CD1c-positive myeloid dendritic cell (primary cell): Measurements from ENCODE around the gene SEC61A2.
"Not testable (repeated sequence)": the region's sequence is repeated elsewhere in the genome, so short reads cannot be mapped to it uniquely, and the experiment has no call there.

Experiments
- DNase-seq: peaks from one replicate; pipeline ENCODE4 v3.0.0-alpha.2; 2016; ENCODE audit errors: extremely low spot score

Gene SEC61A2

GRCh38 chr10:12160664-12161063, 31.2 kb downstream of the SEC61A2 start:
- DNase-seq: no peak

DNA sequence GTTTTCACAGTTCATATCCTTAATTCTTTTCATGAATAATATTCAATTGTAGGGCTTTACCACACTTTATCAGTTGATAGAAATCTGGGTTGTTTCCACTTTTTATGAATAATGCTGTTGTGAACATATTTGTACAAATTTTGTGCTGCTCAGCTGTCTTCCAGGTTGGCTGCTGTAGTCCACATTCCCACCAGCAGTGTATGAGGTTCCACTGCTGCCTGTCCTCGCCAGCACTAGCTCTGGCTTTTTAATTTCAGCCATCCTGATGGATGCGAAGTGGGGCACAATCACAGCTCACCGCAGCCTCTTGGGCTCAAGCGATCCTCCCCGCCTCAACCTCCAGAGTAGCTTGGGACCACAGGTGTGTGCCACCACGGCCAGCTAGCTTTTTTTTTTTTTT, 33.5 kb downstream of the SEC61A2 start:
- DNase-seq: no peak

- no peak for DNase-seq
Observed at GRCh38 chr10:12164085-12164484, 34.6 kb downstream of the SEC61A2 start.

- no peak for DNase-seq
Observed at GRCh38 chr10:12165036-12165435, 35.6 kb downstream of the SEC61A2 start.

DNA sequence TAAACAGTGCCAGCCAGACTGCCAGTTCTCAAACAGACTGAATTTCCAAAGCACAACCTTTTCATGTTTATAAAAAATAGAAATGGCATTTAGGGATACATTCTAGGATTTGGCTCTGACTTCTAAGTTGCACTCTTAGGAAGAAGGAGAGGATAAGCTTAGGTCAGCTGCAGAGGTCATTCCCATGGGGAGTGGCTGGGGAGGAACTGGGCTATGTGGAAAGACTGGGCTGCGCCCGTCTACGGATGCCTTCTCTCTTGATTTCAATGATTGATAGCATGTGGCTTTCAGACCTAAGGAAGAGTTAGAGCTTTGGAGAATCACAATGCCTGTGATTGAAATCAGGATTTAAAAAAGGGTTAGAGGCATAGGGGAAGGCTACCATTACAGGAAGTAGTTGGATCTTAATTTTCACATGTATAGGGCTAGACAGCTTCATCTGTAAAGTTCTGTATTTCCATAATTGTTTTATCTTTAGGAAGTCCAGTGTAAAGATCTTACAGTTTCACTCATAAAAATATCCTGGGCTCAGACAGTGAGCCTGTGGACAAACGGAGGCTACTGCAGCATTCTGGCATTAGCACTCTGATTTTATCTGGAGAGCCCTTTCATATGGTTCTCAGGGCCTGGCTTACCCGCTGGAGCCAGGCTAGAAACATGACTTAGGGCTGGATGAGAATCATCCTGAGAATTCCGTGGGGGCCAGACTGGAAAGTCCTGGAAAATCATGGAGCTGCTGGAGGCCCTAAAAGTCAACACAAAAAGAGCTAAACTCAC, 36.7 kb downstream of the SEC61A2 start:
- DNase-seq: no peak

GRCh38 chr10:12171512-12171911, 42.0 kb downstream of the SEC61A2 start:
- not testable (repeated sequence) for DNase-seq

DNA sequence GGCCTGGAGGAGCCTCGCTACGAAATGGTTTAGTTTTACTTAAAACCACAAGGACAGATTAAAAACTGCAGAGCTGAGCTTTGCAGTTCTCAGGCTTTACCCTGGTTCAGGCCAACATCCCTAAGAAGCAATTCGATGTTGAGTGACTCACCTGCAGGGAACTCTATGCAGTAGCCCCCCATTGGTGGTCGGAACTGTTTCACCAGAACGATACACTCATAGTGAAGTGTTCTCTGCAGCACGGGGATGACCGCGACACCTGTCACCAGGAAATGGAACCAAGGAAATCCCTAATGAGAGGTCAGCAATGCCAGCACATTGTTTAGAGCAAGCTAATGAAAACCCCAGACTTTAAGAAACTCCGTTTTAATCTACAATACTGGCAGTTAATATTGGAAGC, 48.2 kb downstream of the SEC61A2 start:
- DNase-seq: no peak

GRCh38 chr10:12179606-12180170, 50.2 kb downstream of the SEC61A2 start:
- peak; percentile 74 for DNase-seq

DNA sequence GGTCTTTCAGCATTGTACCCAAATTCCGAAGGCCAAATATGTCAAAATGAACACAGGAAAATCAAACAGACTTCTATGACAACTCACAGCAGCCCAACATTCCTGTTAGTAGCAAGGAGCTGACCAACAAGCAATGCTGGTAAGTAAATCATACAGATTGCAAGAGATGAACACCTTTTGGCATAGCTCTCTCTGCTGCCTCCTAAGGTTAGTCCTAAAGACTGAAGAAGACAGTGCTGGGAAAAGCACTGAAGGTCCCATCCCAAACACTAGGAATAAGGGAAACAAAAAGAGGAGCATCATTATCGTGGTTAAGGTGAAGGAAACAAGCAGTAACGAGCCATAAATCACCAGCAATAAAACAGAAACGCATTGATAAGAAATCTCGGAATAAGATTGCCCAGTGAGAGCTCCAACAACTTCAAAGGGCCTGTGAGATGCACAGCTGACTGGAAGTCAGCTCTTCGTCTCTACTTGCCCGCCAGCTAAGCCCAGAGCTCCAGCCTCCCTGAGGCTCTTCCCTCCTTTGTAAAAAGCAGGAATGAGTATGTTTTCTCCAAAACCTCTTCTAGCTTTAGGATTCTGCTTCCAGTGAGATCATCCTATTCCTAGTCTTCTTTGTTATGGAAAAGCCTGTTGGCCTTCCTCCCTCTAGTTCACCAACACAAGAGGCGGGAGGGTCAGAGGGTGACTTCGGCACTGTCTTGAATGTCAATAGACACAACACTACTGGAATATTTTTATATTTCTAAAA, 50.9 kb downstream of the SEC61A2 start:
- no peak for DNase-seq

- peak; percentile 90 for DNase-seq
Observed at GRCh38 chr10:12181065-12181775, 51.7 kb downstream of the SEC61A2 start.

DNA sequence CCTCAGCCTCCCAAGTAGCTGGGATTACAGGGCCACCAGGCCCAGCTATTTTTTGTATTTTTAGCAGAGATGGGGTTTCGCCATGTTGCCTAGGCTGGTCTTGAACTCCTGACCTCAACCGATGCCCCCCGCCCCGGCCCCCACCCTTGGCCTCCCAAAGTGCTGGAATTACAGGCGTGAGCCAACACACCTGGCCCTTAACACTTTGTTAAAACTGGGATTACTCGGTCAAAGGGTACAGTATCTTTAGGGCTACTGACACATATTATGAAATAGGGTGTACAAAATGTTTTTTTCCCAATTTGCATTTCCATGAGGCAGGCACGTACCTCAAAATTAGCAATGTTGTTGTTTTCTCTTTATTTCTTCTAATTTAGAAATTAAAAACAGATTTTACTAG, 54.7 kb downstream of the SEC61A2 start:
- DNase-seq: no peak

- no peak for DNase-seq
Observed at GRCh38 chr10:12186323-12186722, 56.8 kb downstream of the SEC61A2 start.

DNA sequence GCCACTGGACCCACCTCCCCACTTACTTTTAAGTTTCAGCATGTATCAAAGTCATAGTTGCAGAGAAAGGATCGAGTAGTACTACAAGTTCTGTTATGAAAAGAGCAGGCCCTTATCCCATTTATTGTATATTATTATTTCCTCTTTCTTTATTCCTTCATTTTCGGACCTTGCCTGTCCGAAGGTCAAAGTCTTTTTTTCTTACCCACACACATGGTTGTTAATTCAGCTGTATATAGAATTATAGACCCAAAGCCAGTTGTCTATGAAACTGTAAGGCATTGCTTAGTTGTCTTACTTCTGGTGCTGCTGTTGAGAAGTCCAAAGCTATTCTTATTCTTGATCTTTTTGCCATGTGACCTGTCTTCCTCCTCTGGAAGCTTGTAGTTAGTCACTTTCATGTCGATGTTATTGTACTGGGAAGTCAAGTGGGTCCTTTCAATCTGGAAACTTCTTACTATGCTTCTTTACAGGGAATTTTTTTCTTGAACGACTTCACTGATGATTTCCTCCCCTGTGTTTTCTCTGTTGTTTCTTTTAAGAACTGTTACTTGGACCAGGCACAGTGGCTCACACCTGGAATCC, 57.9 kb downstream of the SEC61A2 start:
- no peak for DNase-seq

- DNase-seq: no peak
Observed at GRCh38 chr10:12188656-12189055, 59.2 kb downstream of the SEC61A2 start.

GRCh38 chr10:12189426-12189825, 59.9 kb downstream of the SEC61A2 start:
- no peak for DNase-seq

- DNase-seq: peak; percentile 61
Observed at GRCh38 chr10:12191715-12192114, 62.2 kb downstream of the SEC61A2 start.

DNA sequence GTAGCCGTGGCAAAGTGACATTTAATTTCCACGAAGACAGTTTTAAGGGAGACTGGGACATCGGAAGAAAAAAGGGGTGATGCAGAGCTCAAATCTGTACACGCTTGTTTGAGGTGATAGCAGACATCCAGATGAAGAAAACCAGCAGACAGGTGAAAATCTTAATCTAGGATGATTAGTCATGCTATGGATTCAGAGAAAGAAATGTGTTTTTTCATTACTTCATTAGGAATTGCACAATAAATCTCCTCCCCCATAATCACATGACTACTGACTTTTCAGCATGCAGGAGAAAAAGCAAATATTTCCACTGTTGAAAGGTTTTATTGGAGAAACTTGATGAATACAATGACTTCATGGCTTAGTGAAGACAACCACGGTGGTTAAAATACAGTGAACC, 63.7 kb downstream of the SEC61A2 start:
- DNase-seq: peak; percentile 54

- peak; percentile 27 for DNase-seq
Observed at GRCh38 chr10:12194752-12195271, 65.3 kb downstream of the SEC61A2 start.

DNA sequence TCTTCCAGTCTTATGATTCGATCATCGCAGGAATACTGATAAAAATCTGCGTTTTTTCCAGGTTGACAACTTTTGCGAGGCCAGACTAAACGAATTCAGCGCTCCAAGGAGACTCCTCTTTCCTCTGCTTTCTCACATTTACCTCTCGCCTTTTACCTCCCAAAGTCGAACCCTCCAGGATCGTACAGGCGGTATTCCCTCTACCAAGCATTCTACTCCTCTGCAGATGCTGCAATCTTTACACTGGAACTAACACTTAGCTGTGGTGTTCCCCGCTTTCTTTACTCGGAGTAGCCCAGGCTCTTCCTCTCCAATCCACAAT, 65.8 kb downstream of the SEC61A2 start:
- DNase-seq: no peak

GRCh38 chr10:12195603-12196506, 66.4 kb downstream of the SEC61A2 start, which contains the start of the genes CDC123 and NUDT5:
CDC123 (plus strand) TSS chr10:12196188; CDS start chr10:12196246, 58 bp downstream.
NUDT5 (minus strand) TSS chr10:12195891; CDS start chr10:12186291, 9,600 bp downstream.
- DNase-seq: peak; percentile 92
